ENCODE measurements around the gene SLAMF1.
"Not testable (repeated sequence)": the region's sequence is repeated elsewhere in the genome, so short reads cannot be mapped to it uniquely, and the experiment has no call there.

Gene SLAMF1

DNA sequence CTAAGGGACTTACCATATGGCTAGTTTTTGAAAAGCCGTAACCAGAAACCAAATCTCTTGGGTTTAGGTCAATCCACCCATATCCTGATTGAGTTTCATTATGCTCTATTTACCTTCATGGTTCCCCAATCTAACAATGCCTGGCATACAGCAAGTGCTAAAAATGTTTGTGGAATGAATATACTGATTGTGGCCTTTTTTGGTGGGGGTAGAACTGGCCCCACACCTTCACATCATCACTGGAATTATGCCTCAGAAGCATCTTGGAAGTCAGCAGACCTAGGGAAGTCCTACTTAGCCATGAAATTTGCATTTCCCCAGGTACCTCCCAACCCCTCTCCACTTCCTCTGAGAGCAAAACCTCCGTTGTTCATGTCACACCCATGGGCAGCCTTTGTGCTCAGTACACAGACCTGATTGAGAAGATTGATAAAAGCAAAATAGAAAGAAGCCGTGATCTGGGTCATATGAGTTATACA, 17.8 kb upstream of the SLAMF1 start:
- DNase-seq: no peak

DNA sequence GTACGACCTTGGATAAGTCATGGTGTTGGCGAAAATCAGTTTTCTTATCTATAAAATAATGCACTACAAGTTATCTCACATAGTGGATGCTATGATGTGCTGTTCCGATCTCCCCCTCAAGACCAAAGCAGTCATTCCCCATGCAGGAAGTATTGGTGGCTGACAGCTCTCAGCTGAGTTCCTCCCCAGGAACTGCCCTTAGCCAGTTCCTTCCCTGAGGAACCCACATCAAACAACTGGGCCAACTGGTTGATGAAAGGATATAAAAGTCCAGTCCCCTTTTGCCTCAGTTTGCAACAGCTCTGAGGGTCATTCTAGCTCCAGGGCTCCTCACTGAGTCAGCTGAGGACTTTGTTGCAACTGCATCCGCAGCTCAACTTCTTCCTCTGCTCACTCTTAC, 16.1 kb upstream of the SLAMF1 start:
- DNase-seq: no peak

DNA sequence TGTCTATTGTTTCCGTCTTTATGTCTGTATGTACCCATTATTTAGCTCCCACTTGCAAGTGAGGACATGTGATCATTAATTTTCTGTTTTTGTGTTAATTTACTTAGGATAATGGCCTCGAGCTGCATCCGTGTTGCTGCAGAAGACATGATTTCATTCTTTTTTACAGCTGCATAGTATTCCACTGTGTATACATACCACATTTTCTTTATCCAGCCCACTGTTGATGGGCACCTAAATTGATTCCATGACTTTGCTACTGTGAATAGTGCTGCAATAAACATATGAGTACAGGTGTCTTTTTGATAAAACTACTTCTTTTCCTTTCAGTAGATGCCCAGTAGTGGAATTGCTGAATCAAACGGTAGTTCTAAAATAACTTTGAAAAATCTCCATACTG, 12.7 kb upstream of the SLAMF1 start:
- DNase-seq: no peak

DNA sequence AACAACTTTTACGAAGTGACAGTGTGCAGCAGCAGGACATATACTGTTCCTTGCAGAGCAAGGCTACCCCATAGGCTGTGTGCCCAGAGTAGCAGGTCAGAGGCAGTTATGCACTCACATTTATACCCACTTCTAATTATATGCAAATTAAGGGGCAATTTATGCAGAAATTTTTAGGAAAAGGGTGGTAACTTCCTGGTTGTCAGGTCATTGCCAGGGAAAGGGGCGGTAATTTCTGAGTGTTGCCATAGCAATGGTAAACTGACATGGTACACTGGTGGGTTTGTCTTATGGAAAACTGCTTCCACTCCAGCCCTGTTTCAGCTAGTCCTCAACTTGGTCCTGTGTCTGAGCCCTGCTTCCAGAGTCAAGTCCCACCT, 12.0 kb upstream of the SLAMF1 start:
- DNase-seq: no peak

DNA sequence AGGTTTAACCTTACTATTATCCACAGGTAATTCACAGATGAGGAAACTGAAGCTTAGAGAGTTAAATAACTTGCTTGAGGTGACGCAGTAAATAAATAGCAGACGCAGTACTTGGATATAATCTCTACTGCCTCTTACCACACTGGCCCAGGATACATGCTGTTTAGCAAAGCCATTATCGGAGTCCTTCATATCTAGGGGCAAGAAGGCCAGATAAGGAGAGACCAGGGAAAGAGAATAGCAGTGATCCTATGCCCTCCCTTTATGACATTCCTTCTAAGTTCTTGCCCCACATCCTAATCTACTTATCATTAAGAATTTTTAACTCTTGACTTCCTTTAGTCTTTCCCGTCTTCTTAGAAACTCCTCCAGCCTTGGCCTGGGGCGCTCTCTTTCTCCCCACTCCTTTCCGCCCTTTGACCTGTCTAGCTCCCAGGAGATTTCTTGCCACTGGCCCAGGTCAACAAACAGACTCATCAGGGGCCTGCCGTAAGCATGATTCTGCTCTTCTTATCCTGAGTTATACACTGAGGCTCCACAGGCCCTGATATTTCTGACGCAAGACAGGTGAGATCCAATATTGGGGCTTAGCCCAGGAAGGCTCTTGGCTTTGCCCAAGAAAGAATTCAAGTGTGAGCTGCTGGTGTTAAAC, 11.4 kb upstream of the SLAMF1 start:
- no peak for DNase-seq

DNA sequence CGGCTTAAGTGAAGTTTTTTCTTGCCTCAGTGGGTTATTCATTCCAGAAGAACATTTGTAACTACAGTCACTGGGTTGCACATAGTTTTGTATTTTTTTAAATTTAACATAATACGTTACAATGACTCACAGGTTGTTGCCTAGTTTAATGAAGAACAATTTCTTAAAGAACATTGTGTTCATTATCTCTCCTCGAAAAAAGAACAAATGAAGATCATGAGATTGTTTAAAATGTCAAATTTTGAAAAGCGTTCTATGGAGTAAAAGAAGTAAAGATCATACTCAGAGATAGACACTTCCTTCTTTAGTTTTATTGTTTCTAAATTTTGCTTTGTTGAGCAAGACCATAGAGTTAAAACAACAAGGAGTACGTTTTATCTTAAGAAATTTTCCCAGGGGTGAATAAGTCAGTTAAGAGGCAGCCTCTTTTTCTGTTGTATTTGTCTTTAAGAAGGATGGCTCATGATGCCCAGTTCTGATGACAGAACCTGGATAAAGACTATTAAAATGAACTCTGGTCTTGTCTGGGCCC, 10.5 kb upstream of the SLAMF1 start:
- no peak for DNase-seq

DNA sequence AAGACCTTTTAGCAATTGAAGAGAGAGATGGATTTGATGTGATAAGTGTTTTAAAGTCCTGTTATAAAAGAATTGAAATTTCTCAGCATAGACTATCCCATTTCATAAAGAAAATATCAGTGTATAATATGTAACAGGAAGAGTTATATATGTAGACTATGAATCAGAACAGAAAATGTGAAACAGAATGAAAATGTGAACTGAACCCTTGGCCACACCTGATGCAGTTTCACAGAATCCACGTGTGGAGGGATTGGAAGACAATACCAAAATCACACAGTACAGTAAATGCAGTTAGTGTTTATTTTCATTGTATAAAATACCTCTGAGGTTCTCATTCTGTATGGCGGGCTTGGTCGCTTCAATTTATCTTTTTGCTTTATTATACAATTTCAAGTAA, 9.9 kb upstream of the SLAMF1 start:
- DNase-seq: no peak

DNA sequence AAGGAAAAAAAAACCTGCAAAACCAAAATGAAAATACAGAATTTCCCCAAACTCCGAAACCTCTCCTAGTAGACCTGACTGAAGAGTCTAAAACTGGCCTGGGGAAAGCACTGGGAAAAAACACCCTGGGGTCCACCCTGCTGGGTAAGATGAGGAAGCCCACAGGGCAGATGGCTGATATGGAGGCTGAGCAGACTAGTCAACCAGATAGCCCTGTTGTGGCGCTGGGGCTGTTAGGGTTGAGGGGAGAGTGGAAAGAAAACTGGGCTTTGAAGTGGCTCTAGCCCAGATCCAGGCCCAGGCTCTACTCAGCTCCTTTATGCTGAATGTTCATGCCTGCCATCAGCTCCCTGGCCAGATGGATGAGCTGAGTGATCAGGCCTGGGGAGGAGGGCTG, 6.8 kb upstream of the SLAMF1 start:
- DNase-seq: no peak

DNA sequence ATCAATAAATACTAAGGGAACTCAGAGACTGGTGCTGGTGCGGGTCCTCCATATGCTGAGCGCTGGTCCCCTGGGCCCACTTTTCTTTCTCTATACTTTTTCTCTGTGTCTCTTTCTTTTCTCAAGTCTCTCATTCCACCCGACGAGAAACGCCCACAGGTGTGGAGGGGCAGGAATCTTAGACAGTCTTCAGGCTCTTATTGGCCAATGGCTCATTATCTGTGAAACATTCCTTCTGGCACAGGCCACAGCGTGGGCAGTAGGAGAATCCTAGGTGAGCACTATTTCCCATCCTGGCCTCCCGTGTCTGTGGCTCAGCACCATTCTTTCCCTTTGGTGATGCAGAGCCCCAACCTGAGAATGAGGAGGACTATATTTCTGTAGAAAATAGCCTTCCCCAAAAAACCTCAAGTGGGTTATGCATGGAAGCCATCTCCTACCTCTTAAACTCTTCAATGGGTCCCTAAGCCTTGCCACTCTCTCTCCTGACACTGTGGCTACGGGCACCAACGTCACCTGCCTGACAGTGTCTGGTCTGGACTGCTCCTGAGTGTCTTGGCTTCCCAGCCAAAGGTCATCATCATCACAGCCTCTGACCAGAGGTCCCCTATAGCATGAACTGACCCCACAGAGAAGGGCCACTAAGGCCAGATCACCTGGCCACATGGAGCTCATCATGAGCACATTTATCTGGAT, 6.2 kb upstream of the SLAMF1 start:
- no peak for DNase-seq

DNA sequence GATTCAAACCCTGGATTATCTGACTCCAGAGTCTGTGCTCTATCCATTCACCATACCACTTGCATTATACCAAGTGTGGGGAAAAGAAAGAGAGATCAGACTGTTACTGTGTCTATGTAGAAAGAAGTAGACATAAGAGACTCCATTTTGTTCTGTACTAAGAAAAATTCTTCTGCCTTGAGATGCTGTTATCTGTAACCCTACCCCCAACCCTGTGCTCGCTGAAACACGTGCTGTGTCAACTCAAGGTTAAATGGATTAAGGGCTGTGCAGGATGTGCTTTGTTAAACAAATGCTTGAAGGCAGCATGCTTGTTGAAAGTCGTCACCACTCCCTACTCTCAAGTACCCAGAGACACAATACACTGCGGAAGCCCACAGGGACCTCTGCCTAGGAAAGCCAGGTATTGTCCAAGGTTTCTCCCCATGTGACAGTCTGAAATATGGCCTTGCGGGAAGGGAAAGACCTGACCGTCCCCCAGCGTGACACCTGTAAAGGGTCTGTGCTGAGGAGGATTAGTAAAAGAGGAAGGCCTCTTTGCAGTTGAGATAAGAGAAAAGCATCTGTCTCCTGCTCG, 5.3 kb upstream of the SLAMF1 start:
- not testable (repeated sequence) for DNase-seq

DNA sequence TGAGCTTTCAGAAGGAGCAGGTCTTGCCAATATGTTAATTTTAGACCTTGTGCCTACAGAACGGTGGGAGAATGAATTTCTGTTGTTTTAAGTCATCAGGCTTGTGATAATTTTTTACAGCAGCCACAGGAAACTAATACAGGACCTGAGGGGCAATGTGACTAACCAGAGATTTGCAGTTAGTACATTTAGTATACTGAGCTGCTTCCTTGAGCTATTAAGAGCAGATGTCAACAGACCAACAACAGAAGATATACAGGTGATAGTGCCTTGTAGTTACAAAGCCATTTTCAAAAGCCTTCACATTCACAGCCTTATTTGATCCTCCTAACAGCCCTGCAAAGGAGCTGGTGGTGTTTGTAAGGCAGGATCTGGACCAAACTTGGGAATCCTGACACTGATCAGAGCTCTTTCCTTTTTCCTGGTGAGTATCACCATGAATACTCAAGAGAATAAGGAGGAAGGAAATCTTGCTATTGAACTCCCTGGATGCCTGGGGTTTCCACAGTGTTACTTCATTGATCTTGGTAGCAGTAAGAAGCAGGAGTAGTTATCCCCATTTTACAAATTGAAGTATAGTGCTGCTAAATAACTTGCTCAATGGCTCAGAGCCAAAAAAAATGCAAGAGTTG, 4.7 kb upstream of the SLAMF1 start:
- no peak for DNase-seq

DNA sequence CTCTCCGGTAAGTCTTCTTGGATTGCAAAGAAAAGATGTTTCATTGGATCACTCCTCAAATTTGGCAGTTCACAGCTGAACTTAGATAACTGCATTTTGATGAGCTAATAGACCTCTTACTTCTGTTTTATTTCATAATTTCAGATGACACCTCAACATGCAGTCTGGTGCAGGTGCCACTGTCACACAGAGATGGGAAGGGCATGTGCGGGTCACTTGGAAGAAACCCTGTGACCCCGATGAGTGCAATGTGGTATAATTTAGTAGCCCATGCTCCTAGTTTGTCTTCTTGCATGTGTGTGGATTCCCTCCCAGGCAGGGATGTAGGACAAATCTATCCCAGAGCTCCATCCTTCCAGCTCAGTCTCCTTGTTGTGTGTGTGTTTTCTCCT, 481 bp upstream of the SLAMF1 start:
- DNase-seq: no peak

DNA sequence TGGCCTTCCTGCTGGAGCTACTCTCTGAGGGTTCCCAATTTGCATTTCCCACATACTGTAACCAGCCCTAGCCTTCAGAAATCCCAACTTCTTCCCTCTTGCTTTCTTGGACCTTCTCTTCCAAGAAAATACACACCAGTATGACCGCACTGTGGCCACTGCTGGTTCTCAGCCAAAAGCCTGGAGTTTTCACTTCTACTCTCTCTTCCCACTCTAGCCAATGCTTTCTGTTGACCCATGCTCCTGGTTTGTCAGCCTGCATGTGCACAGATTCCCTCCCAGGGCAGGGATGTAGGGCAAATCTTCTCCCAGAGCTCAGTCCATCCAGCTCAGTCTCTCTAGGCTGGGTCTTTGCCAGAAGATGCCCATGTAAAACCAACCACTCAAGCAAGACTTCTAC, 664 bp downstream of the SLAMF1 start:
- no peak for DNase-seq

DNA sequence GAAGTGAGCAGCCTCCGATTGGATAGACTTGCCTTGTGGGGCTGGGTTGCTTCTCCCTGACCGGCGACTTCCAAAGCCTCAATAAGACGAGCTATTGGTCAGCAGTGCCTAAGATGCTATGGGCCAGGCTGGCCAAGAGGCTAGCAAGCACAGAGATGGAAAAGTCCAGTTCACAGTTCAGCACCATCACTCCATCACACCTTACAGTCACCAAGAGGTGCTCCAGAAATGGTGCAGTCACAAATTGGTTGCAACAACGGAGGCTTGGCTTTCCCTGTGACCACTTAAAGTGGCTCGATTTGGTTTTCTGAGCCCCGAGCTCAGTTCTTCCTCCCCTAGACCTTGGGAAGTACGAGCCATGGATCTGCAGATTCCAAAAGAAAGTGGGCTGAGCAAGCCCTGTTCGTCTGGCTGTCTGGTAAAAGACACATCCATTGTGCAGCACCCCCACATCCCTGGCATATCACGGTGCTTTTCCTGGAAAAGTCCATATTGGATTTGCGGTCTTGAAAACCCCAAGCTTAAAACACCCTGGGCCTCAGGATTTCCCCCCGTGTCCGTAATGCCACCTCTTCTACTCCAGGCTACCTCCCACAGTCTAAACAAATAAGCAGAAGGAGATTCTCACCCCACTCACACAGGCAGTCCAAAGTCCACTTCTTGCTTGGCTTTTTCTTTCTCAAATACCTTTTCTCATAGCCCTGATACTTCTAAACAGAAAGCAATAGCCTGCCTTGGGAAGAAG, 1.3 kb downstream of the SLAMF1 start:
- DNase-seq: no peak

DNA sequence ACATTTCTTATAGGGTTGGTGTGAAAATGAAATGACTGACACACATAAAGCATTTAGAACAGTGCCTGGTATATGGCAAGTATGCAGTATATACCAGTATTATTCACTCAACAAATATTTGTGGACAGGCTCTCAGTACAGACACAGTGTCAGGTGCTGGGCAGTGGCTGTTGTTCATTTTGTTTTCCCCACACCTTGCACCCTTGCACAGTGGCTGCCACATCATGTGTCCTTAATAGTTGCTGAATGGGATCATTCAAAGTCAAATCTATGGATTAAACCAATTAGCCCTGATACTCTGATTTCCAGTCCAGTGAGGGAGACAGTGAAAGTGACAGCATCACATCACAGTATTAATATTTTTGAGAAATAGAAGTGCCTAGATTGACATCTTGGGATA, 2.4 kb downstream of the SLAMF1 start:
- DNase-seq: no peak

DNA sequence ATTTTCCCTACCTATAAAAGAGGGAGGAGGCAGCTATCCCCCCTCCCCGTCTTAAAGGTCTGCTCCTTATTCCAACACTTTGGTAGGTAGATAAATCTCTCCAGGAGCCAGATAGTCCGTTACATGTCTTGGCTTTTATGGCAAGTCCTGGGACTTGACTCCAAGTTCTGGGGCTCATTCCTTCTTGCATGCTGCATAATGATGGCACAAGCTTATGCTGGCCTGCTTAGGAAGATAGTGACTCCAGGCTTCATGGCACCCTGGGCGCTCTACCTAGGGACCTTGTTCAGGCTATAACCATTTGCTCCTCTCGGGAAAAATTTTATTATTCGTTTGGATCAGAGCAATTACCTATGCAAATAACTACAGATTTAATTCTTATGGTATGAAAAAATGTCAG, 3.7 kb downstream of the SLAMF1 start:
- no peak for DNase-seq

DNA sequence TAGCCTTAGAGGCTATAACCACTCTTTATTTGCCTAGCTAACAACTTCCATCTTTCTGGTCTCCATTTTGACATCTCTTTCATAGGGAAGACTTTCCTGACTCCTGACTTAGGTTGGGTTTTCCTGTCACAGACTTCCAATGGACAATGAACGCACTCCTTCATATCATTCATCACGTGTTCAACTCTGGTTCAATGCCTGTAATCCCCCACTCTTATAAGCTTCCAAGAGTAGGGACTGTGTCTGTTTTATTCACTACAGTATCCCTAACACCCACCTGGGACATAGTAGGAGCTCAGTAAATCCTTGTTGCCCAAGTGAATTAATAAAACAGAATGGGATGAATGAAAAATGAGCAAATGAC, 4.6 kb downstream of the SLAMF1 start:
- DNase-seq: no peak

DNA sequence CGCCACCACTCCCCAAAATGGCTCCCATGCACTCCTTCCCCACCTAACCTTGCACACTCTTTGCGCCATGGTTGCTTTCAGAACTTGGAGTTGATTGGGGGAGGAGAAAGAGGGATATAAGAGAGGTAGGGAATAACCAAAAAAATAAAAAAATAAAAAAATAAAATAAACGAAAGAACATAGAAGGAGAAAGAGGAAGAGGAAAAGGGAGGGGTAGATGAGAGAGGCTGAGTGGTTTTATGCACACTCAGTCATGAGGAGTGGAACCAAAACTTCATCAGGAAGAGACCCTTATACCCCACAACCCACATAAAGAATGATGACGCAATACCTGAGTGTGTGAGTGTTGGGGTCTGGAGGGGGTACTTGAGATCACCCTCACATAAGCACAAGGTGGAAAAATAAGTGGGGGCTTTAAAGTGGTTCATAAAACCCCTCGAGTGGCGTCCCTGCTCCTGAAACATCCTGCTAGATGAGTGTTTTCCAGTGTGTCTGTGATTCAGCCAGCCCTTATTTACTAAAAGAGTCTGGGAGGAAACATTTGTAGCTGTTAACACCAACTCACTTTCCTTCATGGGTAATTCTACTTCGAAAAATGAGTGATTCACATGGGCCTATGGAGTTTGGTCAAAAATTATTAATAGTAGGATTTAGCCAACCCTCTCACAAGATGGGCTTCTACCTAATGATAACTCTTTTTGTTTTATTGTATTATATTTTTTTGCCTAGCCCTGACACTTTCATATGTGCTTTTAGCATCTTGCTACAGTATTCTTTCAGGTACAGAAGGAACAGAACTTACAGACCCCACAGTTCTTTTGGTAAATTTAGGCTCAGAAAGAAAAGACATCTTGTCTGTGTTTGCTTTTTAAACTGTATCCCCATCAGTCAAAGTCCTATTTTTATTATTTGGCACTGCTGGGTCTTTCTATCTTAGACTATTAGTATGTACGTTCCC, 5.2 kb downstream of the SLAMF1 start:
- DNase-seq: no peak

DNA sequence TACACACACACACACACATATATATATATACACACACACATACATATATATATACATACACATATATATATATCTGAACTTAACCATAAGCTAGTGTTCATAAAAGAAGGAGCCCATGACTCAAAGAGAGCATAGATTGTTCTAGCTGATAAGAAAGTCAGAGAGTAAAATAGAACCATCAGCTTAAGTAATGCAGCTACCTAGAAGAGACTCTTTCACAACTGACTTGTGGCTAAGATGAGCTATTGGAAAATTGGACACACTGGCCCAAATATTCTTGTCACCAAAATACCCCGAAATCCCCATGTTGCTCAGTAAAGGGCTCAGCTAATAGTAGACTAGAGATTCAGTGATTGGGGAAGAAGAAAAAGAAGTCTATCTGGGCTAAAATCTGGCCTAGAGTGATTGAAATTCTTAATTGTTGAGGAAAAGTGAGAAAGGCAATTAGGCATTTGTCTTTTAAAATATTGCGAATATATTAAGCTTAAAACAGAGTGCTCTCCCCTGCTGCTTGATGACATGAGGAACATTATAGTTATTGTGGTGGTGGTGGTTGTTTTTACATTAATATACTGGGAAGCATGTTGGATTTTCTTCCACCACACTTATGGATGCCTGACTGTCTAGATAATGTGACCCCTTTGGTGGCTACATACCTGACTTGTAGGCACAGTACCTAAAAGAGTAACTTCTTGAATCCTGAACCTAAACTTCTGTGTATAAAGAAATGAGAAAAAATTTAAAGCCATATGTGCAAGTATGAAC, 6.3 kb downstream of the SLAMF1 start:
- no peak for DNase-seq

DNA sequence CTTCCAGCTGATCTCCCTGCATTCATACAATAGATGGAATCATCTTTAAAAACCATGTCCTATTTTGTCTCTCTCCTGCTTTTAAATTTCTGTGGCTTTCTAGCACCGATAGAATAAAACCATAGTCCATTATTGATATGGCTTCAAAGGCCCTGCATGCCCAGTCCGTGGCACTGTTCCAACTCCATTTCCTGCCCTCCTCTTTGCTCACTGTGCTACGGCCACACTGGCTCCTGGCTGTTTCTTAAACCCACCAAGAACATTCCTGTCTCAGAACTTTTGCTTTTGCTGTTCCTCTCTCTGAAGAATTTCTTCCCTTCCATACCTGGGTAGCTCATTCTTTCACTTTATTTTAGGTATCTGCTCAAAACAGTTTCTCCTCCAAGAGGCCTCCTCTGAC, 7.2 kb downstream of the SLAMF1 start:
- no peak for DNase-seq

DNA sequence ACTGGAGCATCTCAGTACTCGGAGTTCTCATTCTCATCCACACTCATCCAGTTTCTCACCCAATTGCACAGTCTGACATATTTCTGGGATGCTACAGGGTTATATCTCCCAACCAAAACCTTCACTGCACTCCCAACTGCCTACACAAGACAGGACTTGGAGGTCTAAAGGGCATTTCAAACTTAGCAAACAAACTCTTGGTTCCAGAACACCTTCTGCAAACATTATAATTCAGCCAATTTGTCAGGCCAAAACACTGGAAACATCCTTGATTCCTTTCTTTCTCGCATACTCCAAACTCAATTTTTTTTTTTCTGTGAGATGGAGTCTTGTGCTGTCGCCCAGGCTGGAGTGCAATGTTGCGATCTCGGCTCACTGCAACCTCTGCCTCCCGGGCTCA, 7.9 kb downstream of the SLAMF1 start:
- DNase-seq: no peak
